GM12872 (cell line): ENCODE results near the gene ATF6.

Experiments used
- TF ChIP-seq, protein P1 (sequence below): IDR thresholded peaks from 3 replicates; pipeline ENCODE4 v1.5.1; 2011; ENCODE audit warnings: low read depth, mild to moderate bottlenecking, low read length, moderate library complexity; ENCODE audit not compliant: insufficient read depth

Gene ATF6

DNA sequence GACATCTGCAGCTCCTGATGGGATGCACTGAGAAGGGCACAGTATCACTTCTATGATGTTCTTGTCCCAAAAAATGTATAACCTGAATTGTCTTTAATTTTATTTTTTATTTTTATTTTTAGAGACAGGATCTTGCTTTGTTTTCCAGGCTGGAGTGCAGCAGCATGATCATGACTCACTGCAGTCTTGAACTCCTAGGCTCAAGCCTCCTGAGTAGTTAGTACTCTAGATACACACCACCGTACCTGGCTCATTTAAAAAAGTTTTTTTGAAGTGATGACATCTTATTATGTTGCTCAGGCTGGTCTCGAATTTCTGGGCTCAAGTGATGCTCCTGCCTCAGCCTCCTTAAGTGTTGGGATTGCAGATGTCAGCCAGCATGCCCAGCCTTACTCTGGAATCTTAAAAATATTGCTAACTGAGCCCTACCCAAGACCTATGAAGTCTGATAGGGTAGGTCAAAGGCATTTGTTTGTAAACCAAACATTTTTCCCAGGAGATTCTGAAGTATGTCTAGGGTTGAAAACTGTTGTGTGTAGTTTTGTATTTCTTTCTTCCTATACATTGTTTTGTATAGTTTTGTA, 68.9 kb downstream of the ATF6 start:
- TF ChIP-seq, protein P1, sequence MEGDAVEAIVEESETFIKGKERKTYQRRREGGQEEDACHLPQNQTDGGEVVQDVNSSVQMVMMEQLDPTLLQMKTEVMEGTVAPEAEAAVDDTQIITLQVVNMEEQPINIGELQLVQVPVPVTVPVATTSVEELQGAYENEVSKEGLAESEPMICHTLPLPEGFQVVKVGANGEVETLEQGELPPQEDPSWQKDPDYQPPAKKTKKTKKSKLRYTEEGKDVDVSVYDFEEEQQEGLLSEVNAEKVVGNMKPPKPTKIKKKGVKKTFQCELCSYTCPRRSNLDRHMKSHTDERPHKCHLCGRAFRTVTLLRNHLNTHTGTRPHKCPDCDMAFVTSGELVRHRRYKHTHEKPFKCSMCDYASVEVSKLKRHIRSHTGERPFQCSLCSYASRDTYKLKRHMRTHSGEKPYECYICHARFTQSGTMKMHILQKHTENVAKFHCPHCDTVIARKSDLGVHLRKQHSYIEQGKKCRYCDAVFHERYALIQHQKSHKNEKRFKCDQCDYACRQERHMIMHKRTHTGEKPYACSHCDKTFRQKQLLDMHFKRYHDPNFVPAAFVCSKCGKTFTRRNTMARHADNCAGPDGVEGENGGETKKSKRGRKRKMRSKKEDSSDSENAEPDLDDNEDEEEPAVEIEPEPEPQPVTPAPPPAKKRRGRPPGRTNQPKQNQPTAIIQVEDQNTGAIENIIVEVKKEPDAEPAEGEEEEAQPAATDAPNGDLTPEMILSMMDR, result no peak

DNA sequence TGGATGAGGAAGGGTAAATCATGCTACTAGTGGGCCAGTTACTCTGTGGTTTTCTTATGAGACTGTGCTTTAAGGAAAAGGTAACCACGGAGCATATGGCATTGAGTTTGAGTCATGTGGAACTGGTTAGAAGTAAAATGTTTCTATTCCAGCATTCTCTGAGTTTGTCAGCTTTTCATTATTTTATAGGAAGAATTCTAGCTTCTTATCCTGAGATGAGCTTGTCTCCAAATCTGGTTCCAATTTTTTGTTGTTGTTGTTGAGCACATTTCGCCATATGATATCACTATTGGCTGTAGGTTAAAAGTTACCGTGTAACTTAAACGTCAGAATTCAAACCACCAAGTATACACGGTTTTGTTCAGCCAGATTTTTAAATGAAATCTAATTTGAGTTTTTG, 69.9 kb downstream of the ATF6 start:
- TF ChIP-seq, protein P1, result no peak

GRCh38 chr1:161838362-161838761, 72.2 kb downstream of the ATF6 start:
- TF ChIP-seq, protein P1, result no peak

GRCh38 chr1:161838885-161839284, 72.8 kb downstream of the ATF6 start:
- TF ChIP-seq, protein P1, result no peak

GRCh38 chr1:161839591-161839990, 73.5 kb downstream of the ATF6 start:
- TF ChIP-seq, protein P1, result no peak

DNA sequence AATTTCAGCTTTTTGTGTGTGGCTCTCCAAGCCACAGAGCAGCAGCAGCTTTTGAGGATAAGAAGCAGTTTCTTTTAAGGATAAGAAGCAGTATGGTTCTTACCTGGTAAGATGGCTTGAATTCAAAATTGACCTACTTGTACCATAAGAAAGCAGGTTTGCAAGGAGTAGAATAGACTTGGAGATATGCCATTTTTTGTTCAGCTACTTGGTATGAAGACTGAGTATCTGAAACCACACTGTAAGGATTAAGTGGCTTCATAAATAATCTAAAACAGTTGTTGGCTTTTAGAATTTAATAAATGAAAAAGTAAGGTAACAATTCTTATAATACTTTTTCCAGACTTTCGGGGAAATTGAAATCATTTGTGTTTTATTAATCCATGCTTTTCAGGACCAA, 74.2 kb downstream of the ATF6 start:
- TF ChIP-seq, protein P1, result no peak

GRCh38 chr1:161843156-161843555, 77.0 kb downstream of the ATF6 start:
- TF ChIP-seq, protein P1, result no peak

DNA sequence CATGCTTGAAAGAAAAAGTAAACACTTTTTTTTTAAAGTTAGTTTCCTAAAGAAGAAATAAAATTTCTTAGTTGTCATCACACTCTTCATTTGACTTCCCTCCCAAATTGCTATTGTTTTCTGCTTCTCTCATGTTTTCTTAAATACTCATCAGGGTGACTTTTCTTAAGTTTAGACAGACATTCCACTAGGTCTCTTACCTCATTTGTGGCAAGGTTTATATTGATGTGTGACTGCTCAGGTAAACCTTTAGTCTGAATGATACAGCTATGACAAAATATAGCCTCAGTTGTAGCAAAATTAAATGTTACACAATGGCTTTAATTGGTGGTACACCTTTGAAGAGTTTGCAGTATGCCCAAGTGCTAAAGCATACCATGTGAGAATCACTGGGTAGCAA, 78.6 kb downstream of the ATF6 start:
- TF ChIP-seq, protein P1, result no peak
